SIG-M5 treated with dmso at 0.1 percent for 504 hours (cell line): ENCODE results near the gene RHOG.

Experiments
- DNase-seq: peaks from one replicate; lab custom pipeline; 2025; ENCODE audit not compliant: unreplicated experiment; lab: John Stamatoyannopoulos, UW

RHOG gene

DNA sequence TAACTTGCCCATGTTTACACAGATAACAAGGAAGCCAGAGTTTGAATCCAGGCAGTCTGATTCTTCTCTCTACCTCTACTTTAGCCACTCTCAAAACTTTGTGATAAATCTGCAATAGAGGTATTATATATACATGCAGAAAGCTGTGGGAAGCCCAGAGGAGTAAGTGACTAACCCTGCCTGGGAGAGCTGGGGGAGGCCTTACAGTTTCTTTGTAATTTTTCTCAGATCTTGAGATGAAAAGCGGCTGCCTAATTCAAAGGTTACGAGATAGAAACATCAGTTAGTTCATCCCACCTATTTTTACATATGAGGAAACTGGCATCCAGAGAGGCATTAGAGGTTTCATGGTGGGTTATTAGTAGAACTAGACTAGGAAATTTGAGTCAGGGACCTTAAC lies 19.6 kb upstream of the RHOG start:
- DNase-seq, result no peak

DNA sequence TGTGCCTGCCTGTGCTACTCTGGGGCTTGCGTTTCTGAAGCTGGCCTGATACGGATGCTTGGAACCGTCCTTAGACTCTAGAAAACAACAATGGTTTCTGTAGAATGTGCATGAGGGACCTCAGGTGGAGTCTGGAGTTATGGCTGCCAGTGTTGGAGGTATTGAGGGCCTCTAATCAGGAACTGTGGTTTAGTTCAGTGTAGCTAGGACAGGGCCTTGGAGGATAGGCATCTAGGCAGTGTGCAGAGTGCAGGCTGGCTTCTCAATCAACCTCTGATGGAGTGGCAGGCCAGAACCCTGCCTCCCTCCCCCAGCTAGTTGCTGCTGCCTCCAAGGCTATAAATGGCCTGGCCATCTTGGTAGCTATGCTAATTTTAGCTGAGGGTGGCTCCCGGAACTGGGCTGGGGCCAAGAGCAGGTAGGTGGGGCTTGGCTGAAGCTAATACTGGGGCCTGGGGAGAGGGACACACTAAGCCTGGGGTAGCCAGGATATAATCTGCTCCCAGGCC lies 18.7 kb upstream of the RHOG start:
- DNase-seq, result no peak

DNA sequence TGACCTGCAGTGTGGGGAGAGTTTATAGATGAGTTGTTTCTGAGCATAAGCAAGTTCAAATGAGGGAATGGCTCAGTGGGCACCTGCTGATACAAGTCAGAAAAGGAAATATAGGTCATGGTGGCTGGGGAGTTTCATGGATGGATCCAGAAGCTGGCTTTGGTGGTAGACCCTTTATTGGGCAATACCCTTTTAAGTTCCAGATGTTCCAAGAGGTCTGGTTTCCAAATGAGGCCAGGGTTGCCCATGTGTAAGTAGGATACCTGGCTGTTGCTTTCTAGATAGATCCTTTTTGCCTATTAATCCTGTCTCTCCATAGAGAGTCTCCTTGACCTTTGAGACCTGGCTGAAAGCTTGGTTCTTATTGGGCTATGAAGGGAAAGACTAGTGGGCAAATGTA lies 16.9 kb upstream of the RHOG start:
- DNase-seq, result no peak

DNA sequence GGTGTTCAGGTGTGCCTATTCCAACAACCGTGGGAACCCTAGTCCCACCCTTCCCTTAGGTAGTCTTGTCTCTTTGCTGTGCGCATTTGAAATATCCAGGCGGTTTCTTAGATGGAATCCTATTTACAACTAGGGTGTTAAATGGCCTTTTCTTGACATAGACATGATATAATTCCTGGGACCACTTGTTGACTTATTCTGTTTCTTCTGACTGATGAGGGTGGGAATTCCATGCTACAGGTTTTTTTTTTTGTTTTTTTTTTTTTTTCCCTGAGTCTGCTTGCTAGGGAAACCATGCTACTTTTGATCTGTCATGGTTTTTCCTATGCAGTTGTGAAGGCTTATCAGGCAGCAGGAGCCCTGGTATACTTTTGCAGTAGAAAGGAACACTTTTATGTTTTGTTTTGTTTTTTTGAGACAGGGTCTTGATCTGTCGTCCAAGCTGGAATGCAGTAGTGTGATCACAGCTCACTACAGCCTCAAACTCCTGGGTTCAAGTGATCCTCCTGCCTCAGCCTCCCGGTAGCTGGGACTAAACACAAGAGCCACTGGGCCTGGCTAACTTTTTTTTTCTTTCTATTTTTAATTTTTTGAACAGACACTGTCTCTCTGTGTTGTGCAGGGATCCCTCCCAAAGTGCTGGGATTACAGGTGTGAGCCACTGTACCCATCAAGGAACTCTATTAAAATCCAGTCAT lies 16.2 kb upstream of the RHOG start:
- DNase-seq, result no peak

DNA sequence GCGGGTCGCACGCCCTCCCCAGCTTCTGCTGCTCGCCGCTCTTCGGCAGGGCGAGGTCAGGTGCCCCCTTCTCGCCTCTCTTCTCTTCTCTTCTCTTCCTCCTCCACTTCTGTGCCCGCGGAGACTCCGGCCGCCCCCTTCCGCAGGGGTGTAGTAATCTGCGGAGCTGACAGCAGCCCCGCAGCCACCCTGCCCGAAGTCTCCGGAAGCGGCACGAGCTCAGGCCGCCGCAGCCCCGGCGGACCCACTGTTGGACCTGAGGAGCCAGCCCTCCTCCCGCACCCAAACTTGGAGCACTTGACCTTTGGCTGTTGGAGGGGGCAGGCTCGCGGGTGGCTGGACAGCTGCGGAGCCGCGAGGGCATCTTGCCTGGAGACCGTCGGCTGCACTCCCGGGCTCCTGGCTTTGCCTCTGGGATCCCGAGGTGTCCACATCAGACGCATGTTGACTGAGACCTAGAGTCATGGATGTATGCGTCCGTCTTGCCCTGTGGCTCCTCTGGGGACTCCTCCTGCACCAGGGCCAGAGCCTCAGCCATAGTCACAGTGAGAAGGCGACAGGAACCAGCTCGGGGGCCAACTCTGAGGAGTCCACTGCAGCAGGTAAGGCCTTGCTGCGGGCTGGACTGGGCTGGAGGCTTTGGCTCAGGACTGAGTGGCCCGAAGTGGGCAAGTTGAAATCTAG lies 15.2 kb upstream of the RHOG start:
- peak; percentile 23 for DNase-seq

DNA sequence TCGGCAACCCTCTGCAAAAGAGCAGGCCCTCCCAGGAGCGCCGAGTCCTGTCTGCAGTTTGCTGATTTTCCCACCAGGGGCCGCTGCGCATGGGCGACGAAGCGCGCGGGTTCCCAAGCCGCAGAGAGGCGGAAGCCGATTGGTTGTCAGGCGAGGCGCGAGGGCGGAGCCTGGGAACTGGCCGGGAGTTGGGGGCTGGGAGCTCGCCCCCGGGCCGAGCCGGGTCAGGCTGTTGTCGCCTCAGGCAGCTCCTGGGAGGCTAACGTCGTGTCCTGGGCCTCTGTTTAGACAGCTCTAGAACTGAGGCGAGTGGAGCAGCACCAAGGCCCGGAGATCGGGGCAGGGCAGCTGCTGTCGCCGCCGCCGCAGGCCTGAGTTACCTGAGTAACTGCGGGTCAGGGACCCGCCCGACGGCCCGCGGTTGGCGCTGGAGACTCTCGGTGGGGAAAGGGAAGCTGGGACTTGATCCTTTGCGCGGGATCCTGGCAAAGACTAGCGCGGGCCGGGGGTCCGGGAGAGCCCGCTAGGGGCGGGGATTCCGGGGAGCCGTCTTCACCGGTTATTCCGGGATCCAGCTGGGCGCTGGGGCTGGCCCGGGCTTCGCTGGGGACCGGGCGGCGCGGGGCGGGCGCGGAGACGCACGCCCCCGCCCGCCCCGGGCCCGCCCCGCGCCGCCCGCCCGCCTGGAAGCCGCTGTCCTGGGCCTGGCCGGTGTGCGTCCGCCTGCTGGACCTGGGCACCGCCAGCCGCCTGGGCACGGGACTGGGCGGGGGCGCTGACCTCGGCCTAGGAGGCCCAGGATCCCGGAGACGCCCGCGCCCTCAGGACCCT lies 14.4 kb upstream of the RHOG start, which contains the start of gene STIM1:
Gene STIM1, plus strand, starts transcription at position 688 of the 831 bp plus-strand sequence. CDS start 607 bp downstream, outside the sequence.
- peak; percentile 87 for DNase-seq

DNA sequence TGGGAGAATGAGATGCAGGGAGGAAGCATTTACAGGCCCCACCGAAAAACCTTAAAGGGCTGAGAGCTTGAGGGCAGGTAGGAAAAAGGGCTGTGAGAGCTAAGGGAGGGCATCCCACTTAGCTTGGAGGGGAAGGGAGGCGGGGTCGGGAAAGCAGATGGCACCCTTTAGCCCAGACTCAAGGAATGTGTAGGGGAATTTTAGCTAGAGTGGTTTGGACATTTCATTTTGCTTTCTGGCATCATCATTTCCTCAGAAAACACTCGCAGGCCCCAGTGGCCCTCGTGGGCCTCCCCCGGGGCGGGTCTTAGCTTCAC lies 13.9 kb upstream of the RHOG start:
- DNase-seq, result no peak

DNA sequence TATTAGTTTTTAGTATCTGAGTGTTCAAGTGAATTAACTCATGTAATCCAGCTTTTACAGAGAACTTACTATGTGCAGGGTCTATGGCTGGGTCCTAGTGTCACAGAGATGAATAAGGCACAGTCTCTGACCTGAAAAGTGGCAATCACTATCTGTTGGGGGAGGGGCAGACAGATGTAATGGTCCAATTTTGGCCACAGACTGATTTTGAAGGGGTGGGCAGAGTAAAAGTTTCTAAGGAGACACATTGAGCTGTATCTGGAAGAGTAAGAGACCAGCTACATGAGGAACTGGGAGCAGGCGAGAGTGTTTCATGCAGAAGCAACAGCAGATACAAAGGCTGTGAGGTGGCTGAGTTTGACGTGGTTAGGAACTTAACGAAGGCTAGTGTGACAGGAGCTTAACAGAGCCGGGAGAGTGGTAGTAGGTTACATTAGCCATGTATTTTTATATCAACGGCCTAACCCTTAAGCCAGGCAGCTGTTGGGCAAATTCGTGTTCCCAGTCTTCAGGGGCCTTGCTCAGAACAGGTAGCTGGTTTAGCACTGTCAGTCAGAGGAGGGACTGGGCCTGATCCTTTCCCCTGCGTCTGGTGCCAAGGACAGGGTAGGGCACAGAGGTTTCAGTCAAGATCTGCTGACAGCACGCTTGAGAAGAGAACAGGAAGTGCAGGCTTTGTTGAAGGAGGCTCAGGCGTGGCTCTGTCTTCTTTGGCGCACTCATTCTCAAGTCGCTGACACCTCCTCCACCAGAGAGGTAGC lies 13.3 kb upstream of the RHOG start:
- peak; percentile 71 for DNase-seq

DNA sequence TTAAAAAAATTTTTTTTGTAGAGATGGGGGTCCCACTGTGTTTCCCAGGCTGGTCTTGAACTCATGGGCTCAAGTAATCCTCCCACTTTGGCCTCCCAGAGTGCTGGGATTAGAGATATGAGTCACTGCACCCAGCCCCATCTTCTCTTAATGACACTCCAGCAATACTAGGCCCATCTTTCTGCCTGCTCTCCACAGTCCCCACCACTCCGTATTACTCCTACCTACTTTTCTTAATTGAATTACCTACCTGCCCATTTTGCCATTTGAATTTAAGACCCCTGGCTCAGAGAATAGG lies 12.7 kb upstream of the RHOG start:
- no peak for DNase-seq

DNA sequence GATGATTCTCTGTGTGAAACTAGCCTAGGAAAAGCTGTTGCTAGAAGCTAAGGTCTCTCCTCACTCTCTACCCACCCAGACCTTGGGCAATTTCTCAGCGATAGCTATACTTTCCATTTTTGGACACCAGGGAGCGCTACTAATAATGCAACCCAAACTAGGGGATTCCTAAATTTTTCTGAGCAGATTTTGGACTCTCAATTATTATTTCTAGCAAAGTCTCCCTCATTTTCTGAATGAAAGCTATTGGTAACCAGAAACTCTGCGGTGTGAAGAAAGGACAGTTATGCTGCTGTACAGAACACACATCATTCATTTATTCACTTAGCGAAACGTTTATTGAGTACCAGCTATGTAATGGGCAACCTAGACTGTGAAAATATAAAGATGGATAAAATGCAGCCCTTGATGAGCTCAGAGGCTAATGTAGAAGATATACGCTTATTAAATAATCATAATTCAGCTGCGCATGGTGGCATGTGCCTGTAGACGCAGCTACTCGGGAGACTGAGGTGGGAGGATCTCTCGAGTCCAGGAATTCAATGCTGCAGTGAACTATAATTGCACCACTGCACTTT lies 8.6 kb upstream of the RHOG start:
- peak; percentile 63 for DNase-seq

DNA sequence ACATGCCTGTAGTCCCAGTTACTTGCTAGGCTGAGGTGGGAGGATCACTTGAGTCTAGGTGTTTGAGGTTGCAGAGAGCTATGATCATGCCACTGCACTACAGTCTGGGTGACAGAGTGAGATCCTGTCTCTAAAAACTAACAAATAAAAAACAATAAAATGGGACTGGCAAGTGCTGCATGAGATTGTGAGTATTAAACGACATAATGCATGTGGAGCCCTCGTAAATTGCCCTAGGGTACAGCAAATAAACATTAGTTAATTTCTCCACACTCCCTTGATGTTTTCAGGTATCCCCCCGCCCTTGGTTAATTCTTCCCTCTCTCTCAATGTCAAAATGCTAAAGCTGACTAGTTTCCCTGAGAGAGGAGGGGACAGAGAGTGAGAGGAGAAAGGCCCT lies 4.9 kb upstream of the RHOG start:
- DNase-seq, result no peak

DNA sequence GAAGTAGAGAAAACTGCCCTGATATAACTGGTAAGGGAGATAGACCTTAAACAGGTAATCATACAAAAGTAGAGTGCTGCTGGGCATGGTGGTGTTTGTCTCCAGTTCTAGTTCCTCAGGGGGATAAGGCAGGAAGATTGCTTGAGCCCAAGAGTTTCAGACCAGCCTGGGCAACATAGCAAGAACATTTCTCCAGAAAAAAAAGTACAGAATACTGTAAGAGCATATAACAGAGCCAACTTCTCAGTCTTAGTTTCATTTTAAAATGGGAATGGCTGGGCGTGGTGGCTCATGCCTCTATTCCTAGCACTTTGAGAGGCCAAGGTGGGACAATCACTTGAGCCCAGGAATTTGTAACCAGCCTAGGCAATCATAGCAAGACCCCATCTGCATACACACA lies 4.5 kb upstream of the RHOG start:
- no peak for DNase-seq

DNA sequence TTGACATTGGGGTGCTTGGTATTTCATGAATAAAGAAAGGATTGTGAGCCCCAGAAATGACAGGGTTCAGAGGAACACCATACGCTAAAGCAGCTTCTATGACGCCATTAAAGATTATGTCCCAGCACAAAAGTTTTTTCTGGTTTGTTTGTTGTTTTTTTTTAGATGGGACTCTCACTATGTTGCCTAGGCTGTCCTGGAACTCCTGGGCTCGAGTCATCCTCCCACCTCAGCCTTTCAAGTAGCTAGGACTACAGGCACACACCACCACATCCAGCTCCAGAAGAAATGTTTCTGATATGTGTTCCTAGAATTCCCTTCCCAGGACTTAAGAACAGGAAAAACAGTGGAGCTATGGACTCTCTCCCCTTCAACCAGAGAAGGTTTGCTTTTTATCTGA lies 2.6 kb upstream of the RHOG start:
- DNase-seq, result no peak

DNA sequence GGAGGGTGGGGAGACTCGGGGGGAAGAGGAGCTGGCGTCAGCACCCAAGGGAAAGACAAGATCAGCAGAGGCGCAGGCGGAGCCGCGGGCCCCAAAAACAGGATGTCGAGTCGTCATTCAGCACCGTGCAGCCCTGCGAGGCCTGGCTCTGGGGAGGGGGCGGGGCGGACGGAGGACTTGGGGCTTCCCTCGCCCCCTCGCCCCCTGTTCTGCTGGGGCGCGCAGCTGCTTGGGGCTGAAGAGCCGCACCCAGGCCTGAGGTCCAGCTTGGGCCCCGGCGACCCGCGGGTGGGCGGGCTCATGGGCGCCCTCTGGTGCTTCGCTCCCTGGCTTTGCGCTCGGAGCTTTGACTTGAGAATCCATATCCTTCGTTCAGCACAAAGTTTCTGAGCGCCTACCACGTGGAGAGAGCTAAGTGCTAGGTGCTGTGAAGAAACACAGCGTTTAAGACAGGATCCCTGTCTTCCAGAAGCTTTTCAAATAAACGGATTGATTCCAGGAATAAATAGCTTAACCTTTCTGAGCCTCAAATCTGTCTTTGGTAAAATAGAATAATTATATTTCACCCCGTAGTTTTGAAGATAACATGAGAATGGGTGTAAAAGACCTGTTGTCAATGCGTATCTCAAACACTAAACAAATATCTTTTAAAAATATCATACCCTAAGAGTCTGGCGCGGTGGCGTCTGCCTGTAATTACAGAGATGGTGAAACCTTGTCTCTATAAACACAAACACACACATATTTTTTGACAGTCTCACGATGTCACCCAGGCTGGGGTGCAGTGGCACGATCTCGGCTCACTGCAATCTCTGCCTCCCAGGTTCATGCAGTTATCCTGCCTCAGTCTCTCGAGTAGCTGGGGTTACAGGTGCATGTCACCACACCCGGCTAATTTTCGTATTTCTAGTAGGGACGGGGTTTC lies 929 bp upstream of the RHOG start:
- peak; percentile 87 for DNase-seq

DNA sequence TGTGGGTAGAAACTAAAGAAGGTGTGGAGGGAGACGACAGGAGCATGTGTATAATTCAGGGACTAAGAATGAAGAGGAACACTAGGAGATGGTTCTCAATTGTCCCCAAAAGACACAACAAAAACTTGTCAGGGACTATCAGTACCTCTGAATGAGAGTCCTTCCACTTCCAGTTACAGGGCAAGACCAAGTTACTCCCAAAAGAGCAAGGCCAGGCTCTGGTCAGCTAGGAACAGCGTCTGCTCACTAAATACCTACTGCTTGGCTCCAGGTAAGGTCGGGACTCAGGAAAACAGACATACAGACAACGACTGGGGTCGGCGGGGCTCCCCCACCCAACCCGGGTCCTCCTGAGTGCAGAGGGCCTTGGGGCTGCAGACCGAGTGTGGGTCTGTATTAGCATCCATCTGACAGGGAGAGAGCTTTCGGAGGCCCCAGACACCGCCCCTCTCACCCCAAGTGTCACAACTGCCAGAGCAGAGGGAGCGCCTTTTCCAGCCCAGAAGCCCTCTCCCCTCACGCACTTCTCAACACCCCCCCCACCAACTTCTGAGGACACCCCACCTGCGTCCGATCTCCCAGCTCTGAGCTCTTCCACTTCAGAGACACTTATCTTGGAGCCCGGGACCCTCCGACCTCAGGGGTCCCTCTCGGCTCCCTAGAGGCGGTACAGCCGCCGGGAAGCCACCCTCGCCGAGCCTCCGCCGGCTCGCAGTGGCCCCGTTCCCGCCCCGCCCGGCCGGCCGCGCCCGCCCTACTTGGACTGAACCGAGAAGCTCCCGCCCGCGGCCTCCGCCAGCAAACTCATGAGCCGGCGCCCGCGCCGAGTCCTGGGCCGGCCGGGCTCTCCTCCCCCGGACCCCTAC lies 522 bp downstream of the RHOG start:
- no peak for DNase-seq

DNA sequence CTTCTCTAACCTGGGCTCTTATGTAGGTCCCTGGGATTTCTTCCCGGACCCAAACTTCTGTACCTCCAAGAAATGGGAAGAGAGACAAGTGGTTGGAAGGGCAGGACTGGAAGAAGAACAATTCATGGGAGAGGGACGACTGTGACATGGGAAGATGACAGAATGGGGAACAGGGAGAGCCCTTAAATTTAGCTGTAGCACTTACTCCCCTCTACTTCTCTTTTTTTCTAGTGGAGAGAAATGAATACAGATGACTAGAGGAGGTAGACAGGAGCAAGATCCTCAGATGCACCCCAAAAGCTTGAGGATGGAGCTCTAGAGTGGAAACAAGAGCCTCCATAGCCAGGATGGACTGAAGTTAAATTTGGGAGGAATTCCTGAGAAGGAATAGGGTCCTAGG lies 2.3 kb downstream of the RHOG start:
- peak; percentile 75 for DNase-seq

DNA sequence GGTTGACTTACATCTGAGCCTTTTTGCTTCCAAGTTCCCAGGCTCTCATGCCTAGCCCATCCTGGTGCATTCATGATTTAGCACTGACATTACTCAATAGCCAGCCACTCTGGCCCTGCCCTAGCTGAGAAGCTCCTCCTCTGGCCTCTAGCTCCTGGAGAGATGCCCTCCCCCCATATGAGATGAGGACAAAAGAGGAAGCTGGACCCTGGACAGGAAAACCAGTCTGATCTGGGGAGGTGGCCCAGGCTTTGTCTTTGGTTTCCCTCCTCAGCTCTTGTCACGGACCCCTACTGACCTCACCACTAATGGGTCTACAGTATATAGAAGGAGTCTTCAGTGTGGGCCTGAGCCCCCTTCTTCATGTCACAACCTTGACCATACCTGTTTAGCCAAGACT lies 3.0 kb downstream of the RHOG start:
- peak; percentile 94 for DNase-seq

DNA sequence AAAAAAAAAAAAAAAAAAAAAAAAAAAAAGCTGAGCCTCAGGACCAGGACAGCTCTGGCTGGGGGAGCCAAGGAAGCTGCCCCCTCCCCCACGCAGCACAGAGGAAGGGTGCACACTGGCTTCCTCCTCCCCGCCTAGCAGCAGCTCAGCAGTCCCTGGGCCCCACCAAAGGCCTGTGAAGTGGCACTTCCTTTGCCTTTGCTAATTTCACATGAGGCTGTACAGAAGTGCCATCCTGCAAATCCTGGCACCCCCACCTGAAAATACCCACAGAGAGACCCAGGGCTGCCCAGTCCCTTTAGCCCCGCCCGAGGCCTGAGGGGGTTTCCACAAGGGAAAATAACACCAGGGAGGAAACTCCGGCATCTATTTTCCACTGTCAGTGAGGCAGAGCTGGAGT lies 3.9 kb downstream of the RHOG start:
- peak; percentile 65 for DNase-seq

DNA sequence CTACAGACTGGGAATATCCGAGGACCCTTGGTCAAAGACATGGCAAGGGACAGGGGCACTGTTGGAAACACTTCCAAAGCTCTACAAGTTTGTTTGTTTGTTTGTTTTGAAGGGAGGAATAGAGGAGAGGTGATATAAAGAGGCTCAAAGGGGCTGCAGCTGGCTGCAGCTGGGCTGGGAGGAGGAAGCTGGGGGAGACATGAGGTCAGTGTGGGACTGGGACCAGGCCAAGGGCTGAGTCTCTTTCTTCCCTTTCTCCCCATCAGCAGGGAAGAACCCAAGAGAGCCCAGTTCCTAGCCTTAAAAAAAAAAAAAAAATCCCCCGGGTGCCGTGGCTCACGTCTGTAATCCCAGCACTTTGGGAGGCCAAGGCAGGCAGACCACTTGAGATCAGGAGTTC lies 5.0 kb downstream of the RHOG start:
- no peak for DNase-seq
